Neural cell (in vitro differentiated cells): ENCODE data around the gene TMEM132C. TPM values are rescaled to one million over a fixed set of nuclear protein-coding genes. Genes with fewer than 3 reads are reported as not detected.

ENCODE experiments used
- H2AFZ ChIP-seq: fragments of 200-600, 300-800 bp; sonication (generic), shearing (Covaris generic); 2 replicates; pipeline ENCODE4 v1.6.0; 2014; ENCODE audit warnings: low read depth, mild to moderate bottlenecking, antibody characterized with exemption, low read length, moderate library complexity
- H3F3A ChIP-seq: fragments of 200-600 bp; shearing (Covaris generic); 2 replicates; pipeline ENCODE4 v1.6.1; 2016; ENCODE audit warnings: mild to moderate bottlenecking, moderate library complexity, mixed read lengths, antibody characterized with exemption, low read length; ENCODE audit not compliant: insufficient read depth, poor library complexity, severe bottlenecking
- H3K27ac ChIP-seq: fragments of 200-600, 300-800 bp; sonication (generic), shearing (Covaris generic); 2 replicates; pipeline ENCODE4 v1.5.1; 2014; ENCODE audit warnings: mild to moderate bottlenecking, low read length, moderate library complexity
- H3K27me3 ChIP-seq: fragments of 300-800, 200-600 bp; sonication (generic), shearing (Covaris generic); 2 replicates; pipeline ENCODE4 v1.6.0; 2014; ENCODE audit warnings: mild to moderate bottlenecking, low read depth, low read length, moderate library complexity; ENCODE audit not compliant: insufficient read depth
- H3K36me3 ChIP-seq: fragments of 300-800, 200-600 bp; sonication (generic), shearing (Covaris generic); 2 replicates; pipeline ENCODE4 v1.5.1; 2014; ENCODE audit warnings: mild to moderate bottlenecking, antibody characterized with exemption, low read length, moderate library complexity; ENCODE audit not compliant: insufficient read depth
- H3K4me2 ChIP-seq: fragments of 300-800, 200-600 bp; sonication (generic), shearing (Covaris generic); 2 replicates; pipeline ENCODE4 v1.6.0; 2014; ENCODE audit warnings: mild to moderate bottlenecking, low read length
- H3K4me3 ChIP-seq: fragments of 300-800, 200-600 bp; sonication (generic), shearing (Covaris generic); 2 replicates; pipeline ENCODE4 v1.5.1; 2014; ENCODE audit warnings: mild to moderate bottlenecking, low read length, moderate library complexity
- H3K79me2 ChIP-seq: fragments of 200-600 bp; shearing (Covaris generic); replicated peaks from 2 replicates; pipeline ENCODE4 v1.6.0; 2014; ENCODE audit warnings: mild to moderate bottlenecking, low read length, moderate library complexity; ENCODE audit not compliant: insufficient read depth
- H3K9ac ChIP-seq: fragments of 300-800, 200-600 bp; sonication (generic), shearing (Covaris generic); 2 replicates; pipeline ENCODE4 v1.6.1; 2016; ENCODE audit warnings: mild to moderate bottlenecking, low read length, mixed read lengths
- H3K9me2 ChIP-seq: fragments of 200-600 bp; shearing (Covaris generic); 2 replicates; pipeline ENCODE4 v1.6.1; 2016; ENCODE audit warnings: mild to moderate bottlenecking, low read length, mixed read lengths; ENCODE audit not compliant: insufficient read depth
- H3K9me3 ChIP-seq: fragments of 200-600, 300-800 bp; sonication (generic), shearing (Covaris generic); 2 replicates; pipeline ENCODE4 v1.6.1; 2016; ENCODE audit warnings: mild to moderate bottlenecking, mixed run types, low read length, moderate library complexity, mixed read lengths
- H4K20me1 ChIP-seq: fragments of 200-600 bp; shearing (Covaris generic); 2 replicates; pipeline ENCODE4 v1.6.1; 2016; ENCODE audit warnings: mild to moderate bottlenecking, mixed run types; ENCODE audit not compliant: insufficient read depth
- CTCF ChIP-seq: fragments of 450-650 bp; IDR thresholded peaks from 2 replicates; pipeline ENCODE4 v1.5.1; 2014; ENCODE audit warnings: antibody characterized with exemption, mild to moderate bottlenecking, moderate library complexity; ENCODE audit not compliant: poor library complexity, severe bottlenecking
- EP300 ChIP-seq: fragments of 450-650 bp; conservative IDR thresholded peaks from 2 replicates; pipeline ENCODE4 v1.6.1; 2014; ENCODE audit warnings: antibody characterized with exemption, mild to moderate bottlenecking, moderate library complexity; ENCODE audit not compliant: poor library complexity, severe bottlenecking
- EZH2 ChIP-seq: fragments of 200-600, 300-800 bp; shearing (Covaris generic), sonication (generic); IDR thresholded peaks from 2 replicates; pipeline ENCODE4 v1.6.1; 2014; ENCODE audit warnings: antibody characterized with exemption, low read length, borderline replicate concordance, mild to moderate bottlenecking; ENCODE audit not compliant: insufficient read depth, poor library complexity, severe bottlenecking
- MXI1 ChIP-seq: fragments of 450-650 bp; conservative IDR thresholded peaks from 2 replicates; pipeline ENCODE4 v1.6.1; 2014; ENCODE audit warnings: antibody characterized with exemption, mild to moderate bottlenecking; ENCODE audit not compliant: poor library complexity, severe bottlenecking
- POLR2AphosphoS5 ChIP-seq: IDR thresholded peaks from 2 replicates; pipeline ENCODE4 v1.6.1; 2012
- RAD21 ChIP-seq: fragments of 450-650 bp; conservative IDR thresholded peaks from 2 replicates; pipeline ENCODE4 v1.6.1; 2014; ENCODE audit warnings: antibody characterized with exemption, mild to moderate bottlenecking, moderate library complexity
- REST ChIP-seq: IDR thresholded peaks from 2 replicates; pipeline ENCODE4 v1.6.1; 2012; ENCODE audit warnings: borderline replicate concordance
- SMC3 ChIP-seq: fragments of 450-650 bp; conservative IDR thresholded peaks from 2 replicates; pipeline ENCODE4 v1.6.1; 2014; ENCODE audit warnings: antibody characterized with exemption, mild to moderate bottlenecking, moderate library complexity; ENCODE audit not compliant: poor library complexity
- TAF1 ChIP-seq: IDR thresholded peaks from 2 replicates; pipeline ENCODE4 v1.6.1; 2012; ENCODE audit warnings: low read depth
- polyA plus RNA-seq: library from polyadenylated mRNA; depleted of rRNA; stranded (reverse); fragments of >200 nt; gene quantifications from 2 replicates; pipeline ENCODE4 v1.2.3, GENCODE V29; 2014

The TMEM132C gene
- polyA plus RNA-seq, 1 donor from 2014 or later, result 0.06 TPM

GRCh38 chr12:128387811-128388422, 120.9 kb downstream of the TMEM132C start:
- Histone ChIP-seq H3K4me3 (no peak overlapping the region), H3K9me2 (no peaks in the 10 kb centered on the region)

GRCh38 chr12:128388461-128389000, 121.6 kb downstream of the TMEM132C start:
- Histone ChIP-seq H3K36me3 (no peaks in the 10 kb centered on the region), H3K9me3 (no peaks in the 10 kb centered on the region), H3F3A (no peaks in the 10 kb centered on the region), H3K4me3 (no peak overlapping the region), H4K20me1 (no peaks in the 10 kb centered on the region), H3K27ac (no peak overlapping the region), H3K9me2 (no peaks in the 10 kb centered on the region), H2AFZ (no peak overlapping the region), H3K9ac (no peak overlapping the region), H3K79me2 (no peaks in the 10 kb centered on the region), H3K4me2 (no peak overlapping the region), H3K27me3 (peaks cover 12% of the 10 kb centered on the region)
- TF ChIP-seq CTCF (no peak), EP300 (no peak), EZH2 (no peak), MXI1 (no peak), SMC3 (no peak), POLR2AphosphoS5 (no peak)

More at GRCh38 chr12:128387811-128388422, 120.9 kb downstream of the TMEM132C start:
- no peak overlapping the region for H2AFZ ChIP-seq
- H3K27me3 ChIP-seq, result peaks cover 13% of the 10 kb centered on the region
- no peaks in the 10 kb centered on the region for H3K9me3 ChIP-seq
- no peak overlapping the region for H3K27ac ChIP-seq
- no peaks in the 10 kb centered on the region for H3F3A ChIP-seq
- no peak overlapping the region for H3K9ac ChIP-seq
- no peak overlapping the region for H3K4me2 ChIP-seq
- no peaks in the 10 kb centered on the region for H4K20me1 ChIP-seq
- TF ChIP-seq RAD21, result peak; percentile 28
- TF ChIP-seq REST, result no peak
- no peak for TF ChIP-seq TAF1
- TF ChIP-seq SMC3, result peak; percentile 46
- no peak for TF ChIP-seq MXI1
- TF ChIP-seq EZH2, result no peak
- TF ChIP-seq EP300, result no peak
- TF ChIP-seq CTCF, result peak; percentile 46
- TF ChIP-seq POLR2AphosphoS5, result no peak
- no peaks in the 10 kb centered on the region for H3K79me2 ChIP-seq
- no peaks in the 10 kb centered on the region for H3K36me3 ChIP-seq
